AG08395 (cell line): ENCODE results near the gene TSSK6.
A peak's percentile ranks its signal among the peaks of the same experiment; 100 is the strongest.
"Not testable (repeated sequence)": the region's sequence is repeated elsewhere in the genome, so short reads cannot be mapped to it uniquely, and the experiment has no call there.

ENCODE experiments used
- DNase-seq: peaks from one replicate; pipeline ENCODE4 v3.0.0; 2012; ENCODE audit warnings: mixed read lengths, low spot score

TSSK6 gene

DNA sequence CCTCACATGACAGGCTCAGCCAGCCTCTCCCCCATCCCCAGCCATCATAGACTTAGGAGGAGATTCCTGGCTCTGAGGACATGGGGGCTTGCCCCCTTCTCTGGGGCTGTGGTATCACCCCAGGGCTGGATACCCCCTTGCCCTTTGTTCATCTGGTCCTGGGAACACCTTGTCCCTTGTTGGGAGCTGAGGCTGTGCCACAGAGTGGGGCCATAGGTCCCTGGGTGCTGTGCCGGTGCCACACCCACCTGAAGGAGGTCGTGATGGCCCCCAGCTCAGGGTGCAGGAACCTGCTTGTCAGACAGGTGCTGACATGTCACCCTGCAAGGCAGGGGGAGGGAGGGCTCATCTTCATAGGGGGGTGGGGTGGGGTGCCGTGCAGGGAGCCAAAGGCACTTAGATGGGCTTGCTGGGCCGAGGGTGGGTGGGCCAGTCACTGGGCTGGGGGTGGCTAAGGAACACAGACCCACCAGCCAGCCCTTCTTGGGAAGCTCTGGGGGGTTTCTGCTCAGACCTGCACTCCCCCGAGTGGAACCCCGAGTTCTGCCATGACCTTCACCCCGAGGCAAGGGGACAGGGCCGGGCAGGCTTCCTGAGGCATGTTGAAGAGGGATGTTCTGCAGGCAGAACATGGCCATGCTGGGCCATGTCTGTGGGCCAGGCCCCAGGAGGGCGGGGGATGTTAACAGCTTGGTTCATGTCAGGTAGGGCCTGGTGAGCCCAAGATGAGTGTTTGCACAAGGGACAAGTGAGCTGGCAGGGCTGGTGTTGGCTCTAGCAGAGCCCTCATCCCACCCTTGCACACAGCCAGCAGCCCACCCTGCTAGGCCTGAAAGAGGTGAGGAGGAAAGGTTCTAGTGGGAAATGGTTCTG lies 28.0 kb downstream of the TSSK6 start:
- no peak for DNase-seq

DNA sequence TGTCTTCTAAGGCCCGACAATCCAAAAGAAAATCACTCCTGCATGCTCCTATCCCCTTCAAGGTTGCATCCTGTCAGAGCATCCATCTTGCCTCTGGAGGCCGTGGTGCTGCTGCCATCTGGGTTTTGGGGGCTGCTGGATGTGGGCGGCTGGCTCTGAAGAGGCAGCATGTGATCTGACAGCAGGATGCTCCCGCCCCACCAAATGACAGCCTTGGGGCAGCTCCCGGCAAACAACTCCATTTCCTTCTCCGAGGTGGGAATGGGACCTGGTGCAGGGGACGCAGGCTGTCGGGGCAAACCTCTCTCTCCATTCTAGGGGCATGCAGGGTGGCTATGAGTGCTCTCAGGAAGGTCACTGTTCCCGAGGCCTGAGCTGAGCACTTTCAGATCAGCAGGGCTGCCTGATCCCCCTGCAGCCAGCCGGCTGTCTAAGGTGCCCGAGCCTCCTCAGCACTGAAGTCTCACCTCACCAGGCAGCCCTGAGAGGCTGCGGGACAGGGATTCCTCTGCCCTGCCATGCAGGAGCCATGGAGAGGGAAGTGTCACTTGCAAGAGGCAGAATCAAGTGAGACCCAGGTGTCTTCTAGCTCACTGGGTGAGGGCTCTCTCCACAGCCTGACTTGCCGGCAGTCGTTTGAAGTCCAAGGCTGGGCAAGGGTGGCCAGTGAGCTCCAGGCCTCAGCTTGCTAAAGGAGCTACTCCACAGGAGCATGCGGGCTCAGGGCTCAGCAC lies 28.8 kb downstream of the TSSK6 start:
- DNase-seq = no peak

DNA sequence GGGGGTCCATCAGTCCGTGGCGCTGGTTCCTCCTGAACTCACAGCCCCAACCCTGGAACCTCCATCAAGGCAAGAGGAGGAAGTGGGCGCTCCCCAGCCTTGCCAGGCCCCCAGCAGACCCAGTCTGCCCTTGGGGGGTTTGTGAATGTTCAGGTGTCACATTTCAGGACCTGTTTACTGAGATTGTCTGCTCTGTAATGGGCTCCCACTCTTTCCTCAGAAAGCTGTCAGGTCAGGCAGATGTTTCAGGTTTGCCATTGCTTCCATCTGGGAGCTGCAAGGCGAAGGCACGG lies 29.4 kb downstream of the TSSK6 start:
- DNase-seq = no peak

DNA sequence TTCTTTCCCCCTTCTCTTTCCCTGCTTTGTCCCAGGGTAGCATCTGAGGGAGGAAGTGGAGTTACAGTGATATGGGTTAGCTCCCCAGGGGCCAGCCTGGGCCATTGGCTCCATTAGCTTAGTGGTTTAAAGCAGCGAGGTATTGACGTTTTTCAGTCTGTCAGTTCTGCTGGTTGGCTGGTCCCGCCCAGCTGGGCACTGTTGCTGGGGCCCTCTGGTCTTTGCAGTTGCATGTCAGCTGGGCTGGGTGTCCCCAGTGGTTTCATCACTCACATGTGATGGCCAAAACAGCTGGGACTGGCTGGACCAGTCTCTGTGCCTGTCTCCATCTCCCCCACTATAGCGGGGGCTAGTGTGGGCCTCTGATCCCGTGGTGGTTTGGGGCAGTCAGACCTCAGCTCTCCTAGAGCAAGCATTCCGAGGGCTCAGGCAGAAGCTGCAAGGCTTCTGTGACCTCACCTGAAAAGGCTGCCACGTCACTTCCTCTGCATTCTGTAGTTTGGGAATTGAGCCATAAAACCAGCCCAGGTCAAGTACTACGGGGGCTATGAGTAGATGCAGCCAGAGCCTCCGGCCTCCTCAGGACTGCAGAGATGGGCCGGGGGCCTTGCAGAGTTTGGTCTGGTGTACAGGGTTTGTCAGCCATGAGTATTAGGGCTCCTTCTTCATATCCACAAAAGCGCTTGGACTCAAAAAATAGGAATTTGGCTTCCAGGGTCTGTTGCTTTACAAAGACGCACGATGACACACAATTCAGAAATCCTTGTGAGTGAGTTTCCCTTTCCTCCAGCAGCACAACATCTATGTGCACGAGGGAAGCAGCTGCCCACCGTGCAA lies 30.0 kb downstream of the TSSK6 start:
- DNase-seq = peak; percentile 42

DNA sequence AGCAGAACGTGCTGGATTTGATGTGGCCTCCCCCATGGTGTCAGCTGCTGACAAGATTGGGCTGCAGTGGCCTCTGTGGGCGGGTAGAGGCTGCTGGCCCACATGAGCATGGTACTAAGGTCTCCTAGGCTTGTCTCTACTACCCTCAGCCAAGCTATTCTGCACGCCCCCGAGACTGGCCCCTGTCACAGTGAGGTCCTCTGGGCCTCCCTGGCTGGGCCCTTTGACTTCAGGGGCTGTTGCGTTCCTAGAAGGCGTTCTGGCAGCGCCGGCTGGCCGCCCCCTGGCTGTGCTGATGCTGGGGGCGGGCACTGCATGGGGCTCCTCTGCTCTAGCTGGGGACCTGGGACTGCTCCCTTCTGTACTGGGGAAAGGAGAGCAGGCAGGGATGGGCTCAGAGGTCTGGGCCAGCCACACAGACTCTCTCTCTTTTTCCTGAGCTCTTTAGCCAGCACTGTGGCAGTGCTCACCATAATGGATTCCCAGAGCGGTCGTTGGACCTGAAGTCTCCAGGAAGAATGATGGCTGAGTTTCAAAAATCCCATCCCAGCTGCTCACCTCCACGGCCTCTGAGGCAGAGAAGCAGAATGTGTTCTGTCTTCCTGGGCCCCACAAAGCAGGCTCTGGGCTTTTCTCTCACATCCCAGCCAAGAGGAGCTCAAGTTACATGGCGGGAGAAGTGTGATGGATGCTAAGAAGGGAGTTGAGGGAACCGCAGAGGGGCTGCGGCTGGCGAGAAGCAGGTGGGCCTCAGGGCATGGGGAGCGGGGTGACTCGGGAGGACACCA lies 32.3 kb downstream of the TSSK6 start:
- DNase-seq = no peak

DNA sequence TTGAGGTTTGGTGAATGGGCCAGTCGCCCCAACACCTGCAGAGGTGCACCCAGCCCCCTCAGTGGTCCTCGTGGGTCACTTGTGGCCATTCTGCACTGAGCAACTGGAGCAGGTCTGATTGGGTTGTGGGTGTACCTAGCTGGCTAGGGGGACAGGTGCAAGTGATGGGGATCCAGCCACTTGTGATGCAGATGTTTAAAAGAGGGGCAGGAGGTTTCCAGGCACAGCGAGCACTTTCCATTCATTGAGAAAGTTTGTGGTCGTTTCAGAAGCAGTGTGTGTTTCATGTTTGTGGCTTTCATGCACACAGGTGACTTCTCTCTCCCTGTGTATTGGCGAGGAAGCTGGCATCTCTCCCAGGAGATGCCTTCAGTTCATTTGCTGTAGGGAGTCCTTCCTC lies 34.7 kb downstream of the TSSK6 start:
- no peak for DNase-seq

DNA sequence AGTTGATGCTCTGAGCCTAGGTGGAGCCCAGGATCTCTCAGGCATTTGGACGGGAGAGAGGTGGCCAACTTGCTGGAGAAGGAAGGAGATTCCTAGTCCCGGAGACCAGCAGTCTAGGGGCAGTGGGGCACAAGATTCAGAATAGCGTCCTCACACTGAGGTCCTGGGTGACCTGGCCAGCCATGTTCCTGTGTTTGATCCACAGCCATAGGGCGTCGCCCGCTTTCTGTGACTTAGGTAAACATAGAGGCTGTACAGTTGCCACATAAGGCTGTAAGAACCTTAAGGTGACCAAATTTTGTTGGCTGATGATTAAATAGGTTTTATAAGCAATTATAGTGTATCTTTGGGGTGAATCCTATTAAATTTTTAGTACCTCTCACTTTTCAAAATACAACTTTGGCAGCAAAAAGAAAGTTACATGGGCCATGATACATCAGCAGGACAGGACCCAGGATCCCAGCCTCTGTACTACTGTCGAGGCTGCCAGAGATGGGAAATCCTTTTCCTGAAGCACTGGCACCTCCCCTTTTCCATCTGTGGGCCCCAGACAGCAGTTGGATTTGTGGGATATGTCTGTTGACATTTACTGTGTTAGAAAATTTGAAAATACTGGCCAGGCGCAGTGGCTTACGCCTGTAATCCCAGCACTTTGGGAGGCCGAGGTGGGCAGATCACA lies 37.5 kb downstream of the TSSK6 start:
- DNase-seq = no peak

DNA sequence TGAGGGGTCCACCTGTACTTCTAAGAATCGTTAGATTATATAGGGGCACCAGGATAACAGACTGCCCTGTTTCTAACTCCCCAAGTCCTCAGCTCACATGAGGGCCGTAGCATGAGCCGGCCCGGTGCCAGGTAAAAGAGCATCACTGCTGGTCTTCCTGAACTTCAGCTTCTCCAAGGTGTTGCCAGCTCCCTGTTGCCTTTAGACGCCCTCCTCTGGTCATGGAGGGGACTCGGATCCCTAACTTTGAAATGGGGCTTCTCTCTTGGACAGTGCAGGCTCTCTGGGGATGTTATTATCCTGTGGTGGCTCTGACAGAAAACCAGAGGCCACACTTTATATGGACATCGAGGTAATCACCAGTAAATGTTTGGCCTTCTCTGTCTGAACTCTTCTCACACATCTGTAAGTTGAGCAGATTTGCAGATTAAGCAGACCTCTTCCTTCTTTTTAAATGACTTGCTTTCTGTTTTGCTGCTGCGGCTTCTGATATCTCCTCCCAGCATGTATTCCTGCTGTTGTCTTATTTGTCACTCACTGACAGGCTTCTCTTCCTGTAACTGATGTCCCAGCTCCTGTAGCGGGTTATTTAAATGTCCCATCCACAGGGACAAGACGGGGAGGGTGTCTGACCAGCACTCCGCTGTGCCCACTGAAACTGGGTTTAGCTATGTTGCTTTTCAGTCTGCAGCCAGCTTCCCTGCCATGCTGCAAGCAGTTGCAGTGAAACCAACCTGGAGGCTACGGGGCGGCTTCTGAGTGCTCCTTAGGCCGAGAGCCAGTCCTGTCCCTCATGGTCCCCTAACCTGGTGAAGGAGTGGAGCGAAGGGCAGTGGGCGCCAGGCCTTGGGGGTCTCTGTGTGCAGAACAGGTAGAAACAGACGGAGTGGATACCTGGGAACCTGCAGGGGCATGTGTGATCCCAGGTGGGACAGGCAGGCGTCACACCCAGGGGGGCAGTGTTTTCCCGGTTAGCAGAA lies 39.2 kb downstream of the TSSK6 start:
- DNase-seq = peak; percentile 38

DNA sequence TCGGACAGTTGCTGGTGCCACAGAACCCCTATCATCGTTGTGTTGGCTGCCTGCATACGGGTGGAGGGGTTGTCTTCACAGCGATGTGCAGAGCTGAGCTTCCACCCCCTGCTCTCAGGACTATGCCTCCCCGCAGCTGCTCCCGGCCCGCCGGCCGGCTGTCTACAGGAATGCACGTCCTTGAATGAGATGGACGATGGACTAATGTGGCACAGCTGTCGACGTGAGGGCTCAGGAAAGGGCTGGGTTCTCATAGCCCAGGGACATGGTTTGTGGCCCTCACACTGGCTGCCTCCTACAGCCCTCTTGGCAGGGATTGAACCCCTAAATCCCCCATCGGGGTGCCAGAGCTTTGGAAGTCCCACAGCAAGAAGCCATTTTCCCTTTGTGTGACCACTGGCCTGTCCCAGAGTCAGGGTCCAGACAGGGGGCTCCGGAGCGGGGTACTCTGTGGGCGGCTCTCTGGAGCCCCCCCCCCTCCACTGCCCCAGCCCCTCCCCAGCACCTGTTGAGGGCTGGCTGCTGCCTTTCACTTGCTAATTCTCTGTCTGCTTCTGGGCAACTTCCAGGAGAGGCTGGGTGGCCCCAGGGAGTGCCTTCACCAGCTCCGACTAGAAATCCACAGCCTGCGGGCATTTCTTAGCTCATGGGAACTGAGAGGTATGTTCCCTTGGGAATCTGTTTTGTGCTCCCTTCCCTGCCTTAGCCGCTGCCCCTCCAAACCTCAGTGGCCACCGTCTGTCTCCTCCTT lies 40.2 kb downstream of the TSSK6 start:
- no peak for DNase-seq

DNA sequence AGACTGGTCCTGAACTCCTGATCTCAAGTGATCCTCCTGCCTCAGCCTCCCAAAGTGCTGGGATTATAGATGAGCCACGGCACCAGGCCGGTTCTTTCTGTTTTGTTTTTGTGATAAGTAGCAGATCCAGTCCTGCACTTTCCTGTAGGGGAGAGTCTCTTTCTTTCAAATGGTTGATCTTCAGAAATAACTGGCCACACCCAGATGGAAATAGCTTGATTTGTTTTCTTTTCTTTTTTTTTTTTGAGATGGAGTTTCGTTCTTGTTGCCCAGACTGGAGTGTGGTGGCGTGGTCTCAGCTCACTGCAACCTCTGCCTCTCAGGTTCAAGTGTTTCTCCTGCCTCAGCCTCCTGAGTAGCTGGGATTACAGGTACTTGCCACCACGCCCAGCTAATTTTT lies 43.2 kb downstream of the TSSK6 start:
- not testable (repeated sequence) for DNase-seq

DNA sequence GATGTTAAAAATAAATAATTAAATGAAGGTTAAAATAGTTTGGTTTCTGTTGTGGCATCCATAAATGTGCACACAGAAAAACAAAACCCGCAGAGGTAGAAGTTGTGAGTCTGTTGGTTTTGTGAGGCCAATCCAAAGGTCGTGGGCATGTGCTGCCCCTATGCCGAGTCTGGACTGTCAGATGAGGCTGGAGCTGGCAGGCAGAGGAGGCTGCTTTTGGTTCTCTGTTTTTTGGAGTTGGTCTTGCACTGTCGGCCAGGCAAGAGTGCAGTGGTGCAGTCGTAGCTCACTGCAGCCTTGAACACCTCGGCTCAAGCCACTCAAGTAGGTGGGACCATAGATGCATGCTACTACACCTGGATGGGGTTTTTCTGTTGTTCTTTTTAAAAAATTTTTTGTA lies 43.7 kb downstream of the TSSK6 start:
- DNase-seq = no peak

DNA sequence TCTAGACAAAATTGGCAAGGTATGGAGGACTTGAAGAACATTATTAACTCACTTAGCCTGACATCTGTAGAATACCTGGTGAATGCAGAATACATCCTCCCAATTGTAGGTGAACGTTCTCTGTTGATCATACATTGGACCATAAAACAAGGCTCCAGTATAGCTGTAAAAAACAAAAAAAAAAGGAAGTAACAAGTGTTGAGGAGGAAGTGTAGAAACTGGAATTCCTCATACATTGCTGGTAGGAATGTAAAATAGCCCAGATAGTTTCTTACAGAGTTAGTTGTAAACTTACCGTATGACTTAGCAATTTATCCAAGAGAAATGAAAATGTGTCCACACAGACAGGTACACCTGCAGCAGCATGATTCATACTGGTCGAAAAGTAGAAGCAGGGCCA lies 44.8 kb downstream of the TSSK6 start:
- no peak for DNase-seq

DNA sequence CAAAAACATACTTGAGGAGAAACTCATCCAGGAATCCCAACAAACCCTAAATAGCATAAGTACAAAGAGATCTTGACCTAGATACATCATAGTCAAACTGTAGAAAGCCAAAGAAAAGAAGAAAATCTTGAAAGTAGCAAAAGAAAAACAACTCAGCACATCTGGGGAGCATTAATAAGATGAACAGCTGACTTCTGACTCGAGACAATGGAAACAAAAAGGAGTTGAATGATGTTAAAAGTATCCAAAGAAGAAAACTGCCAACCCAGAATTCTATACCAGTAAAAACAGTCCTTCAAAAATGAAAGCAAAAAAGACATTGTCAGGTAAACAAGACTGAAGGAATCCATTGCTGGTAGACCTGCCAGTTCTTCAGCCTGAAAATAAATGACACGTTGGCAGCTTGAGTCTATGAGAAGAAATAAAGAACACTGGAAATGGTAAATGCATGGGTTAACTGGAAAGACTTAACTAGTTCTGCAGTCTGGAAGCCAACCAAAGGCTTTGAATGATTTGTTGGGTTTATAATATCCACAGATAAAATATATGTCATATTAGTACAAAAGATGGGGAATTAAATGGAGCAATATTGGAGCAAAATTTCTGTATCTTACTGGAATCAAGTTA lies 46.8 kb downstream of the TSSK6 start:
- no peak for DNase-seq

DNA sequence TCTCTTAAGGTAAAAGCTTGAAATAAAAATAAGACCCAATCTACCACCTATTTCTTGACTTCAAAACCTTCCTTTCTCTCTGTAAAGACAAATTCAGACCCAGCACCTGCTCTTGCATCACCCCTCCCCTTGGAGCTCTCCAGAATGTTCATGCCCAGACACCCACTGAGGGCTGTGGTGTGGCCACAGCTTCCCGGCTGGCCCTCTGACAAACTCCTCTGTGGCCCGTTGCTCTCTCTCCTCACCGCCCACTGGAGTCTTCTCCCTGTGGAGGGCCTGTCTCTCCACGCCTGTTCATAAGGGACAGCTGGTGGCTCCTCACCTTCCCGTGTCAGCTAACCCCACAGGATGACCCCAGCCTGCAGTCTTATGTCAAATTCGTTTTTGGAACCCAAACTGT lies 49.1 kb downstream of the TSSK6 start:
- no peak for DNase-seq

DNA sequence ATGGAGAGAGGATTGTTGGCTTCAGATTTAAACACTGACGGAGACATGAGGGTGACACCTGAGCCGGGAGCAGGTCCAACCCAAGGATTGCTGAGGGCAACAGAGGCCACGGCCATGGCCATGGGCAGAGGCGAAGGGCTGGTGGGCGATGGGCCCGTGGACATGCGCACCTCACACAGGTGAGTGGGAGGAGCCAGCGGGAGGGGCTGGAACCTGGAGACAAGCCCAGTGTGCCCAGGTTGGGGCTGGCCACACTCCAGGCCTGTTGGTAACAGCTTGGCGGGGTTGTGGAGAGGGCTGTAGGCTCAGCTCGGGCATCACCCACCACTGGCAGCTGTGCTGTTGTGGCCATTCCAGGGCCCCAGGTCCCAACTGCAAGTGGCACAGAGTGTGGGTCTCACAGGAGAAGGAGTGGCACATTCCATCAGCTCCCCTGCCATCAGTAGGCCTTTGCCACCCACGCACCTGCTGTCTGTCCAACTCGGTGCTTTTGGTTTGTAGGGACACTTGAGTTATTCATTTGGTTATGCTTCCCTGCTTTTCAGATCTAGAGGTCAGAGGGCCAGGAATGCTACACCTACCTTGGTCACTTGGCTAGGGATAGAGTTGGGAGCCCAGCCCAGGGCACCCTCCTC lies 49.8 kb downstream of the TSSK6 start:
- DNase-seq = no peak

DNA sequence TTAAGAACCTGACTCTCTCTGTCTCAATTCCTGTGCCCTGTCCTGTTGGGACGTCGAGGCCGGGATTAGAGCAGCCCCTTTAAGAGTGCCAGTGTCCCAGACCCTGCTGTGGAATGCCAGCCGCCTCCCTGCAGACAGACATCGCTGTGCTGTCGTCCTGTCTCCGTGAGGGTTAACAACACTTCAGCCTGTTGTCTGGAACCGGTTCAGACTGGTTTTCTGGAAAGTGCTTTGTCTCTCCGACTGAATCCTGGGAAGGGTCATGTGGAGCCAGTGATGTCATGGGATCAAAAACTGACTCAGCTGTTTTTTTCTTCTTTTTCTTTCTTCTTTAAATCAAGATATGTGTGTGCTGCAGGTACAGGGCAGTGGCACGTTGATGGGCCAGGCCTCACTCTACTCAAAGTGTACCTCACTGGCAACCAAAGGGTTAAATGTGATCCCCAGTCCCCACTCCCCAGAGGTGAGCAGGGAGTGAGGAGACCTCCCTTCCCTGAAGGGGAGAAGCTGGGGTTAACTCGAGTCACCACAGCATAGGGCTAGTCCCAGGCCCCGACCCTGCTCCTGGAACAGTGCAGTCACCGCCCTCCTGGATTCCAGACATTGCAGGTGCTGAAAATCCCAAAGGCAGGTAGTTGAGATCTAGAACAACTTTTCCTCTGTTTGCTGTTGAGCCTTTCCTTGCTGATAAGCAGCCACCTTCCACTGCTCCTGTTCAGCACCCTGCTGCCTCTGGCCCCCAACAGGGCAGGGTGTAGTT lies 50.8 kb downstream of the TSSK6 start:
- peak; percentile 58 for DNase-seq
